GM21367 (cell line): Measurements from ENCODE around the gene RMND1.
A peak's percentile ranks its signal among the peaks of the same experiment; 100 is the strongest.
"Not testable (repeated sequence)": the region's sequence is repeated elsewhere in the genome, so short reads cannot be mapped to it uniquely, and the experiment has no call there.

Experiments used
- ATAC-seq: cut with Tn5 transposase; IDR thresholded peaks from one replicate; pipeline ENCODE4 v1.9.1; 2021; ENCODE audit not compliant: unreplicated experiment

RMND1 gene

GRCh38 chr6:151452750-151453427 is 963 bp upstream of the RMND1 start:
- ATAC-seq, result no peak

- ATAC-seq, result no peak
Measured at GRCh38 chr6:151451417-151451949, 443 bp downstream of the RMND1 start.

DNA sequence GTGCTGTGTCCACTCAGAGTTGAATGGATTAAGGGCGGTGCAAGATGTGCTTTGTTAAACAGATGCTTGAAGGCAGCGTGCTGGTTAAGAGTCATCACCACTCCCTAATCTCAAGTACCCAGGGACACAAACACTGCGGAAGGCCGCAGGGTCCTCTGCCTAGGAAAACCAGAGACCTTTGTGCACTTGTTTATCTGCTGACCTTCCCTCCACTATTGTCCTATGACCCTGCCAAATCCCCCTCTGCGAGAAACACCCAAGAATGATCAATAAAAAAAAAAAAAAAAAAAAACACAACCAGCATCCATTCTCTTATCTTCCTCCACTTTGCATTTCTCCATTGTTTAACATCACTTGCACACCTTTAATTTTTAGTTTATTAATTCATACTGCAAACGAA is 998 bp downstream of the RMND1 start:
- ATAC-seq, result not testable (repeated sequence)

DNA sequence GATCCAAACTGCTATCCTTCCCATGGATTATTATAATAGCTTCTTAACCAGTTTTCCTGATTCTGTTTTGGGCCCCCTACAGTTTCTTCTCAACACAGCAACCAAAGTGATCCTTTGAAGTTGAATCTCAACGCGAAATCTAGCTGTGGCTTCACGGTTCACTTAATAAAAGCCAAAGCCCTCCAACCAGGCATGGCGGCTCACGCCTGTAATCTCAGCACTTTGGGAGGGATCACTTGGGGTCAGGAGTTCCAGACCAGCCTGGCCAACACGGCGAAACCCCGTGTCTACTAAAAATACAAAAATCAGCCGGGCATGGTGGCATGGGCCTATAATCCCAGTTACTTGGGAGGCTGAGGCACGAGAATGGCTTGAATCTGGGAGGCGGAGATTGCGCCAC is 3.3 kb downstream of the RMND1 start:
- ATAC-seq, result no peak

DNA sequence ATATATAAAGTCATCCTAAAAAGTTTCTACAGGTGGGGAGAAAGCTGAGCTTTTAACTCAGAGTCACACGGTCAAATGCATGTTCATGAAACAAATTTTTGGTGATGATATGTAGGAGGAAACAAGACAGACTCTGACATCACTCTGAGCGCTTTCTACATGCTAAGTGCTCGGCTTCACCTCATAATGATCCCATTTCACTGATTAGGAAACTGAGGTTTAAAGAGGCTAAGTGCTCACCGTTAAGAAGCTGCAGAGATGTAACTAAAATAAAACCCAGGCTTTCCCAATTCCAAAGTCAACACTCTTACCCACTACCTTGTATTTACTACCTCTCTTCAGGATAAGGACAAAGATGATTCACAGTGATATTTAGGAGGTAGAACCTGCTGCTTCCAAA is 4.7 kb downstream of the RMND1 start:
- no peak for ATAC-seq

DNA sequence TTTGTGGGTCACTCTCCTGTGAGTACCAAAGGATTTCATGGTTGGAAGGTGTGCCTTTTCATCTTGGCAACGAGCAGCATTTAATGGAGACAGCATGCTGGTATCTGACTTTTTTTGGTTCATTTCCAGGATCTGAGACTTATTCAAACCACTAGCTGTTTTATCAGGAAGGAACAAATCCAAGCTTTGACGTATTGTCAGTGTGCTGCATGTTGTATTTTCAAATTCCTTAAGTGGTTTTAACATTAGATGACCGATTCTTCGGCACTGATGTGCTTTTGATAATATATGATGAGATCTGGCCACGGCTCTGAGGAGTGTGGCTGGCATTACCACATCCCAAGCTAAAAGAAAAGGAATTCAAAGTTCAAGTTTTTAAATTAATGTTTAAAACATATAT is 6.4 kb downstream of the RMND1 start:
- ATAC-seq, result no peak

GRCh38 chr6:151443911-151444621 is 7.9 kb downstream of the RMND1 start:
- no peak for ATAC-seq

DNA sequence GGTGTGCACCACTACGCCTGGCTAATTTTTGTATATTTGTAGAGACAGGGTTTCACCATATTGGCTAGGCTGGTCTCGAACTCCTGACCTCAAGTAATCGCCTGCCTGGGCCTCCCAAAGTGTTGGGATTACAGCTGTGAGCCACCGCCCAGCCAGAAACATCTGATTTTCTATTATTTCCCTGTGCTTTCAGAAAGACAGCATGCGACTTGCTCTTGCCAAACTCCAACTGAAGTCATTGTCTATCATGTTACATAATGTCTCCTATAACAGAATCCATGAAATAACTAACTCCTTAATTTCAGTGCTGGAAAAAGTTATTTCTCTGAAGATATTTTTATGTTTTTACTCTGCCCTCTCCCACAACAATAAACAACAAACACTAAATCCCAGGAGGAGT is 8.5 kb downstream of the RMND1 start:
- ATAC-seq, result no peak

- no peak for ATAC-seq
Measured at GRCh38 chr6:151442371-151442770, 9.6 kb downstream of the RMND1 start.

DNA sequence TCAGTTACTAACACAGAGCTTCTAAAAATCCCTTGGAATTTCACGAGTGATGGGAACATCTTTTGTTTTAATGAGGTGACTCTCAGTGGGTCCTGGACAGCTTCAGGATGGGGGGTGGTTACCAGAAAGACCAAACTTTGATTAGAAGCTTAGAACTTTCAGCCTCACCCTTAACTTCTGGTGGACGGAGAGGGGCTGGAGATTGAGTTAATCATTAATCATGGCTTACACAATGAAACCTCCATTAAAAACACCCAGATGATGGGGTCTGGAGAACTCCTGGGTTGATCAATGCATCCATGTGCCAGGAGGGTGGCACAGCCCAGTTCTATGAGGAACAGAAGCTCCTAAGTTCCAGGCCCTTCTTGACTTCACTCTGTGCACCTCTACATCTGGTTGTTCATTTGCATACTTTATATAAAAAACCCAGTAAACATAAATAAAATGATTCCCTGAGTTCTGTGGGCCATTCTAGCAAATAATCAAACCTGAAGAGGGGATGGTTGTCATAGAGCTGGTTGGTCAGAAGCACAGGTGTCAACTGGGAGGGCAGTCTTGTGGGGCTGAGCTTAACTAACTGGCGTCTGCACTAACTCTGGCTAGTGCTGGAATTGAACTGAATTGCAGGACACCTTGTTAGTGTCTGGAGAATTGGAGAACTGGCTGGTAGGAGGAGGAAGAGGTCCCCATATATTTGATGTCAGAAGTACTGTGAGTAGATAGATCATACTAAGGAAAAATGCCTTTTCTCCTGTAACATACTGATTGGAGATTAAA is 10.3 kb downstream of the RMND1 start:
- no peak for ATAC-seq

DNA sequence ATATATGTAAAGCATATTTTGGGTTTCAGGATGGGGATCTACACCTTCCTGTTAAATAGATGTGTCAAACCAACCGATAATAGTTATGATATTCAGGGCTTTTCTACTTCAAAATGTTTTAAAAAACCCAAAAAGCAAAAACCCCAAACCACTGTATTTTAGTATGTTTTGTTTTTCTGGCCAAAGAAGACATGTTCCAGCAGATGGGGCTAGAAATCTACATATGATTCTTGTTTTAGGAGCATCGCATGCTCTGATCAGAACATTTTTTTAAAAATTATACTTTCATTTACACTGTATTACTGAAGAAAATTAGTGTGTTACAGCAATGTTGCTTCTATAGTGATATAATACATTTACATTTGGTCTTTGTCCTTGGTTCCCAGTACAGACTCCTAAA is 11.0 kb downstream of the RMND1 start:
- peak; percentile 47 for ATAC-seq

DNA sequence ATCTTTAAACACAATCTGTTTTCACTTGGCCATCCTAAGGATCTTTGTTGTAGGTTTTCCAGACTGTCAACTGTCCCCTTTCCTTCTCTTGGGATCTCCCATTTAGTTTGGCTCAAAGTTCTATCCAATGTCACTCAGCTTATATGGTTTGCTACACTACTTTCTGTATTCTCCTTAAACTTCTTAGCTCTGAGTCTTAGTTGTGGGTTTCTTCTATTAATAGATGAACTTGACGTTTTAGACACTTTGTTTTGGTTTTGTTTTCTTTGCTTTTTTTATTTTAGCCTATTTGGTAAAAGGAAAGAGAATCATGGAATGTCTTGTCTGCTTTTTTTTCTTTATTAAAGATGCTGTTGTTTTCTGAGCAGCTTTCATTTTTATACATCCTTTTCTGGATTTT is 11.4 kb downstream of the RMND1 start:
- ATAC-seq, result peak; percentile 59

GRCh38 chr6:151437401-151437800 is 14.5 kb downstream of the RMND1 start:
- ATAC-seq, result no peak

GRCh38 chr6:151436802-151437201 is 15.1 kb downstream of the RMND1 start:
- no peak for ATAC-seq

DNA sequence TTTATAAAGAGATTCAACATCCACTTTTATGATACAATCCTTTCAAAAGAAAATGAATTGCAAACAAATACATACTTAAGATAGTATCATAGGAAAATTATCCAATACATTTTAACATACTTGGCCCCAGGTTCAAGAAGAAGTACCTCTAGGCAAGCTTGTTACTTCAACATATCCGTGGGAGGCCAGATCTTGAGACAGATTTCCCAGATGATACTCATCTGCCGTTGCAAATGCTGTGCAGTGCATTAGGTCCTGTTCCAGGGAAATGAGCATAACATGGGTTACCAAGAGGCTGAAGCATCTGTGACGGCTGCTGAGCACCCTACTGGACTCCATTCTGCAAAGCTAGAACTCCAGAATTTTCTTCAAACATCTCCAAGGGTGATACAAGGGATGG is 15.6 kb downstream of the RMND1 start:
- ATAC-seq, result no peak

- ATAC-seq, result no peak
Measured at GRCh38 chr6:151434369-151434768, 17.6 kb downstream of the RMND1 start.

DNA sequence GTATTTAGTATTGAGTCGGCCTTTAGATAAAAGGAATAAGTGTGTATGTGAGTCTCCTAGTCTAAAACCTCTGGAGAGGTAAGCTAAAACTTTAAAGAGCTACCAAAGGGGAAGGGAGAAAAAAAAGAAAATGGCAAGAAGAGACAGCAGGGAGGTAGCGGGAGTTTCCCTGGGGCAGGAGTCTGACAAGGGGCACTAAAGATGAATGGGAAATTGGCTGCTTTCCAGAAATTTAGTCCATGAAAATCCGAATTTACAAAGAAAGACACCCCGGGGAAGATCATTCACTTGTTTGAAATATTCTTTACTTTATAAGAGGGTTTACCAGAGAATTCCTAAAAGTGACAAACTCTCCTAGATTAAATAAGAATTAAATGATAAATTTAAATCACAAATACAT is 19.3 kb downstream of the RMND1 start:
- no peak for ATAC-seq

DNA sequence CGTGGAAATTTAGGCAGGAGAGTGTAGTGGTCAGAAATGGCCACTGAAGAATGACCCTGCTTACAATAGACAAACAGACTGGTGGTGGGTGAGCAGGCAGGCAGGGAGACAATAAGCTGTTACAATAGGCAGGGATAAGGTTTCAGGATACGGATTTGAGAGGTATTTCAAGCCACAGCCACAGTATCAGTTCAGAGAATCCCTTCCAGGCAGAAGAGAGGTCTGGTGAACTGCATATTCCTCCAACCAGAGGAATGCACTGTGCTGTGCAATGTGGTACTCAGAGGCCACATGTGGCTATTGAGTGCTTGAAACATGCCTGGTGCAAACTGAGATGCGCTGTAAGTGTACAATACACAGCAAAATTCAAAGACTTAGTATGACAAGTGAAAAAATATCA is 20.6 kb downstream of the RMND1 start:
- no peak for ATAC-seq

- no peak for ATAC-seq
Measured at GRCh38 chr6:151430886-151431285, 21.0 kb downstream of the RMND1 start.

DNA sequence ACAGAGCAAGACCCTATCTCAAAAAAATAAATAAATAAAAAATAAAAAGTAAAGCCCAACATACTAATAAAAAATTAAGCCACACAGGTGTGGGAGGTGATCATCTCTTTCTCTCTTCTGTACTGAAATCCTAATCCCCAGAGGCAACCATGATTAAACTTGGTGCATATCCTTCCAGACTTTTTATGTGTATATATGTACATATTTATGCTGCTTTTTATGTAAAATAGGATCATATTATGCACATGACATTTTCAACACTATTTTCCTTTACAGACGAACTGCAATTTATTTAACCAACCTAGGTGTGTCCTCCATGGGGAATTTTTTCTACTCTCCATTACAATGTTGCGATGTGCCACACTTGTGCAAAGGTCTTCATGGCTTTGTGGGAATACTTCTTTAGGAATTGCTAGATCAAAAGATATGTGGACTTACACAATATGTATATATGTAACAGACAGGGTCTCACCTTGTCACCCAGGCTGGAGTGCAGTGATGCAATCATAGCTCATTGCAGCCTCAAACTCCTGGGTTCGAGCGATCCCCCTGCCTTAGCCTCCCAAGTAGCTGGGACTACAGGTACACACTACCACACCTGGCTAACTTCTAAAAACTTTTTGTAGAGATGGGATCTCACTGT is 23.7 kb downstream of the RMND1 start:
- no peak for ATAC-seq

- no peak for ATAC-seq
Measured at GRCh38 chr6:151425561-151425960, 26.4 kb downstream of the RMND1 start.
